ENCODE data around the gene NDUFS7.

The NDUFS7 gene

DNA sequence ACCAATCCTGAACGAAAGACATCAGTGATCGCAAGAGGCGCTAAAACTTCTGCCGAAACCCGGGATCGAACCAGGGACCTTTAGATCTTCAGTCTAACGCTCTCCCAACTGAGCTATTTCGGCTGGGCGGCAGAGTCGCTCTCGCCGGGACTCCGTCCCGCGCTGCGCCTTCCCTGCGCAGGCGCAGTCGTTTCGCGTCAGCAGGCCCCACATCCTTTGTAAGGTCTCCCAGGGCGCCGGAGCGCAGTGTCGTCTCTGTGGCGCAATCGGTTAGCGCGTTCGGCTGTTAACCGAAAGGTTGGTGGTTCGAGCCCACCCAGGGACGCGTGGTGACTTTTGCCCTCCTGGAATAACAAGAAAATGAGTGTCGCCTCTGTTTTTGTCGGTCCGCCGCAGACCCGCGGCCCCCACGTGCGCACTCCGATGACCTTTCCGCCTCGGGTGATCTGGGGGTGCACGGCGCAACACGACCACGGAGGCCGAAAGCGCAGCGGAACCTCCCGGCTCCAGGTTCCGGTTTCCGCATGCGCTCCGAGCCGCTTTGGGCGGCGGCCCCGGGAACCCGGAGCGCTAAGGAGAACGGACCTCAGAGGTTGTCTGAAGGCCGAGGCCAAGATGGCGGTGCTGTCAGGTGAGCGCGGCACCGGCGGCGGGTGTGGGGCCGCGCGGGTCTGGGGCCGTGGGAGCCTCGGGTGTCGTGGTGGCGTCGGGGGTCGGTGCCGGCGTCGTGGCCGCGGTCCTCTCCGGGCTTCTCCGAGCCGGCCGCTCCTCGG, at the start of gene NDUFS7:
NDUFS7 (plus strand) TSS at position 596 of the 773 bp plus-strand sequence; CDS start at position 616, 20 bp downstream.
- peak; percentile 89 for DNase-seq (ENCODE audit: low read depth, low spot score)
- Histone ChIP-seq H3K4me1 (ENCODE audit: insufficient read depth, insufficient read length) (peaks cover 23% of the 10 kb centered on the region), H3K9me3 (ENCODE audit: insufficient read depth, low read length) (no peaks in the 10 kb centered on the region), H3K27me3 (ENCODE audit: insufficient read depth, insufficient read length) (no peaks in the 10 kb centered on the region), H3K9ac (ENCODE audit: insufficient read length, low read depth) (peak within 1 kb of the TSS; percentile 97), H3K36me3 (ENCODE audit: insufficient read depth, insufficient read length, low read length) (peaks cover 30% of the 10 kb centered on the region), H3K4me3 (ENCODE audit: insufficient read length, low read depth) (peak within 1 kb of the TSS; percentile 96)
- TF ChIP-seq ZNF274 (IDR thresholded peaks at IDR 0.05; ENCODE audit: low read depth, low read length) = no peak
- peak; percentile 88 for TF ChIP-seq YY1 (IDR thresholded peaks at IDR 0.05; ENCODE audit: insufficient read depth, insufficient read length)

GRCh38 chr19:1336079-1336684, 47.5 kb upstream of the NDUFS7 start:
- TF ChIP-seq ZNF274 (IDR thresholded peaks at IDR 0.05; ENCODE audit: low read depth, low read length) = no peak
- no peak for TF ChIP-seq YY1 (IDR thresholded peaks at IDR 0.05; ENCODE audit: insufficient read depth, insufficient read length)
- TF ChIP-seq SUZ12 (IDR thresholded peaks at IDR 0.05; ENCODE audit: extremely low read depth, insufficient read depth, insufficient read length) = no peak
- no peak overlapping the region for H3K9ac ChIP-seq (ENCODE audit: insufficient read length, low read depth)

GRCh38 chr19:1340681-1341469, 42.8 kb upstream of the NDUFS7 start:
- Histone ChIP-seq H3K27me3 (ENCODE audit: insufficient read depth, insufficient read length) (no peaks in the 10 kb centered on the region), H3K36me3 (ENCODE audit: insufficient read depth, insufficient read length, low read length) (no peaks in the 10 kb centered on the region), H3K4me1 (ENCODE audit: insufficient read depth, insufficient read length) (no peaks in the 10 kb centered on the region), H3K9me3 (ENCODE audit: insufficient read depth, low read length) (no peaks in the 10 kb centered on the region), H3K9ac (ENCODE audit: insufficient read length, low read depth) (no peak overlapping the region), H3K4me3 (ENCODE audit: insufficient read length, low read depth) (no peak overlapping the region)
- DNase-seq (ENCODE audit: low read depth, low spot score) = no peak
- no peak for TF ChIP-seq YY1 (IDR thresholded peaks at IDR 0.05; ENCODE audit: insufficient read depth, insufficient read length)
- no peak for TF ChIP-seq SUZ12 (IDR thresholded peaks at IDR 0.05; ENCODE audit: extremely low read depth, insufficient read depth, insufficient read length)
- TF ChIP-seq ZNF274 (IDR thresholded peaks at IDR 0.05; ENCODE audit: low read depth, low read length) = no peak

More at GRCh38 chr19:1336079-1336684, 47.5 kb upstream of the NDUFS7 start:
- Histone ChIP-seq H3K4me1 (ENCODE audit: insufficient read depth, insufficient read length) (peaks cover 4% of the 10 kb centered on the region), H3K4me3 (ENCODE audit: insufficient read length, low read depth) (no peak overlapping the region), H3K27me3 (ENCODE audit: insufficient read depth, insufficient read length) (no peaks in the 10 kb centered on the region), H3K9me3 (ENCODE audit: insufficient read depth, low read length) (no peaks in the 10 kb centered on the region), H3K36me3 (ENCODE audit: insufficient read depth, insufficient read length, low read length) (no peaks in the 10 kb centered on the region)
- DNase-seq (ENCODE audit: low read depth, low spot score) = no peak

- DNase-seq (ENCODE audit: low read depth, low spot score) = no peak
- no peaks in the 10 kb centered on the region for H3K27me3 ChIP-seq (ENCODE audit: insufficient read depth, insufficient read length)
- H3K4me3 ChIP-seq (ENCODE audit: insufficient read length, low read depth) = no peak overlapping the region
- no peaks in the 10 kb centered on the region for H3K9me3 ChIP-seq (ENCODE audit: insufficient read depth, low read length)
- no peaks in the 10 kb centered on the region for H3K4me1 ChIP-seq (ENCODE audit: insufficient read depth, insufficient read length)
- no peaks in the 10 kb centered on the region for H3K36me3 ChIP-seq (ENCODE audit: insufficient read depth, insufficient read length, low read length)
- TF ChIP-seq YY1 (IDR thresholded peaks at IDR 0.05; ENCODE audit: insufficient read depth, insufficient read length) = no peak
- TF ChIP-seq SUZ12 (IDR thresholded peaks at IDR 0.05; ENCODE audit: extremely low read depth, insufficient read depth, insufficient read length) = no peak
- TF ChIP-seq ZNF274 (IDR thresholded peaks at IDR 0.05; ENCODE audit: low read depth, low read length) = no peak
- H3K9ac ChIP-seq (ENCODE audit: insufficient read length, low read depth) = peak overlapping the region; percentile 5
Measured at GRCh38 chr19:1343041-1343440, 40.7 kb upstream of the NDUFS7 start.

DNA sequence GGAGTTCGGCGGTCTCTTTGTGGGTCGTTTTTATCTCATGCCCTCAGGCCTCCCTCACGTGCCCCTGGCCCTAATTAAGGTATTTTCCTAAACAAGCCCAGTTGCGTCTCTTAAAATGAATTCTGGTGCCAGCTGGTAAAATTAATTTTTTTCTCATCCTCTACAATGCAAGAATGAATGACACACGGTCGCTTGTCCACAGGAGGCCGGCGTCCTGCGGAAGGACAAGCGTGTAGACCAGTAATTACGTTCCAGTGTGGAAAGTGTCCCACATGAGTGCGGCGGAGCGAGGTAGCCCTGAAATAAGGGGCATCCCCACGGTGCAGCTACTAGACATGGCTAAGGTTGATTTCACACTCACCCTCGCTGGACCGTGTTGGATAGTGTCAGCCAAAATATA, 34.5 kb upstream of the NDUFS7 start:
- TF ChIP-seq YY1 (IDR thresholded peaks at IDR 0.05; ENCODE audit: insufficient read depth, insufficient read length) = no peak
- TF ChIP-seq SUZ12 (IDR thresholded peaks at IDR 0.05; ENCODE audit: extremely low read depth, insufficient read depth, insufficient read length) = no peak
- no peak for TF ChIP-seq ZNF274 (IDR thresholded peaks at IDR 0.05; ENCODE audit: low read depth, low read length)
- Histone ChIP-seq H3K27me3 (ENCODE audit: insufficient read depth, insufficient read length) (no peaks in the 10 kb centered on the region), H3K4me3 (ENCODE audit: insufficient read length, low read depth) (no peak overlapping the region), H3K9me3 (ENCODE audit: insufficient read depth, low read length) (no peaks in the 10 kb centered on the region), H3K36me3 (ENCODE audit: insufficient read depth, insufficient read length, low read length) (no peaks in the 10 kb centered on the region), H3K4me1 (ENCODE audit: insufficient read depth, insufficient read length) (peaks cover 3% of the 10 kb centered on the region), H3K9ac (ENCODE audit: insufficient read length, low read depth) (no peak overlapping the region)
- DNase-seq (ENCODE audit: low read depth, low spot score) = no peak

- no peak for DNase-seq (ENCODE audit: low read depth, low spot score)
- TF ChIP-seq YY1 (IDR thresholded peaks at IDR 0.05; ENCODE audit: insufficient read depth, insufficient read length) = no peak
- TF ChIP-seq SUZ12 (IDR thresholded peaks at IDR 0.05; ENCODE audit: extremely low read depth, insufficient read depth, insufficient read length) = no peak
- TF ChIP-seq ZNF274 (IDR thresholded peaks at IDR 0.05; ENCODE audit: low read depth, low read length) = no peak
Measured at GRCh38 chr19:1350867-1351266, 32.8 kb upstream of the NDUFS7 start.

More at GRCh38 chr19:1350867-1351266, 32.8 kb upstream of the NDUFS7 start:
- H3K9ac ChIP-seq (ENCODE audit: insufficient read length, low read depth) = peak overlapping the region; percentile 6
- H3K36me3 ChIP-seq (ENCODE audit: insufficient read depth, insufficient read length, low read length) = no peaks in the 10 kb centered on the region
- no peaks in the 10 kb centered on the region for H3K9me3 ChIP-seq (ENCODE audit: insufficient read depth, low read length)
- H3K4me3 ChIP-seq (ENCODE audit: insufficient read length, low read depth) = no peak overlapping the region
- H3K27me3 ChIP-seq (ENCODE audit: insufficient read depth, insufficient read length) = peaks cover 2% of the 10 kb centered on the region
- H3K4me1 ChIP-seq (ENCODE audit: insufficient read depth, insufficient read length) = peaks cover 3% of the 10 kb centered on the region

Measured in NT2/D1 (cell line).